Measurements from ENCODE around the gene PDLIM5.

The PDLIM5 gene

GRCh38 chr4:94700298-94700697 is 248.6 kb downstream of the PDLIM5 start:
- TF ChIP-seq CTCF (conservative IDR thresholded peaks at IDR 0.05; ENCODE audit: low read depth) = no peak
- H3K27ac ChIP-seq = no peak overlapping the region
- no peak for DNase-seq (ENCODE audit: low spot score)
- POLR2A ChIA-PET (ENCODE audit: low non-redundant PET) = no interaction called here
- CTCF ChIA-PET = no interaction called here

- CTCF ChIA-PET = interaction anchor here (0.7 kb wide), 1 partner anchor 120 kb away, joined by 3 read pairs; no protein-coding TSS in a partner anchor
- no peak for DNase-seq (ENCODE audit: low spot score)
- H3K27ac ChIP-seq = no peak overlapping the region
- TF ChIP-seq CTCF (conservative IDR thresholded peaks at IDR 0.05; ENCODE audit: low read depth) = no peak
- POLR2A ChIA-PET (ENCODE audit: low non-redundant PET) = no interaction called here
These were observed 250.0 kb downstream of the PDLIM5 start for GRCh38 chr4:94701631-94702300.

- H3K27ac ChIP-seq = no peak overlapping the region
- no peak for TF ChIP-seq CTCF (conservative IDR thresholded peaks at IDR 0.05; ENCODE audit: low read depth)
- DNase-seq (ENCODE audit: low spot score) = no peak
- ChIA-PET POLR2A (ENCODE audit: low non-redundant PET) (no interaction called here), CTCF (no interaction called here)
These were observed 259.9 kb downstream of the PDLIM5 start for GRCh38 chr4:94711635-94712034.

- POLR2A ChIA-PET (ENCODE audit: low non-redundant PET) = no interaction called here
- no peak for DNase-seq (ENCODE audit: low spot score)
- CTCF ChIA-PET = no interaction called here
- TF ChIP-seq CTCF (conservative IDR thresholded peaks at IDR 0.05; ENCODE audit: low read depth) = no peak
- H3K27ac ChIP-seq = no peak overlapping the region
These were observed 262.8 kb downstream of the PDLIM5 start for GRCh38 chr4:94714365-94715160.

GRCh38 chr4:94715726-94716125 is 264.0 kb downstream of the PDLIM5 start:
- POLR2A ChIA-PET (ENCODE audit: low non-redundant PET) = no interaction called here
- CTCF ChIA-PET = no interaction called here

More at GRCh38 chr4:94715726-94716125, 264.0 kb downstream of the PDLIM5 start:
- TF ChIP-seq CTCF (conservative IDR thresholded peaks at IDR 0.05; ENCODE audit: low read depth) = no peak
- no peak overlapping the region for H3K27ac ChIP-seq
- no peak for DNase-seq (ENCODE audit: low spot score)
